ENCODE results near the gene TMEM42. TPM values are rescaled to one million over a fixed set of nuclear protein-coding genes. Genes with fewer than 3 reads are reported as not detected.

Gene TMEM42
- total RNA-seq, 4 donors from 2014 or later, result 15.9 to 27.2 (median 20.8) TPM

- Histone ChIP-seq H3K9me3 (no peaks in the 10 kb centered on the region), H3K4me1 (no peaks in the 10 kb centered on the region), H3K27ac (no peak overlapping the region), H3K4me3 (no peak overlapping the region), H3K27me3 (no peaks in the 10 kb centered on the region), H3K36me3 (no peaks in the 10 kb centered on the region)
- WGBS, result 89% methylated on average over 3 of the region's 3 CpGs
- TF ChIP-seq POLR2A (IDR thresholded peaks at IDR 0.05) (no peak), POLR2AphosphoS5 (IDR thresholded peaks at IDR 0.05) (no peak), CTCF (IDR thresholded peaks at IDR 0.05) (no peak), EP300 (IDR thresholded peaks at IDR 0.05) (no peak)
- peak in 1 of 2 donors; percentile 35 for DNase-seq (ENCODE audit: low spot score in 2 of 2)
Observed at GRCh38 chr3:44877333-44877732, 15.6 kb downstream of the TMEM42 start.

GRCh38 chr3:44880284-44880683, 18.6 kb downstream of the TMEM42 start:
- TF ChIP-seq POLR2AphosphoS5 (IDR thresholded peaks at IDR 0.05) (no peak), POLR2A (IDR thresholded peaks at IDR 0.05) (no peak), EP300 (IDR thresholded peaks at IDR 0.05) (no peak), CTCF (IDR thresholded peaks at IDR 0.05) (no peak)
- no peaks in the 10 kb centered on the region for H3K27me3 ChIP-seq
- no peaks in the 10 kb centered on the region for H3K36me3 ChIP-seq
- H3K9me3 ChIP-seq, result no peaks in the 10 kb centered on the region
- 60% methylated on average over 2 of the region's 2 CpGs for WGBS
- no peak for DNase-seq (ENCODE audit: low spot score in 2 of 2)
- no peak overlapping the region for H3K4me3 ChIP-seq
- no peak overlapping the region for H3K27ac ChIP-seq
- H3K4me1 ChIP-seq, result peaks cover 15% of the 10 kb centered on the region

GRCh38 chr3:44883213-44883955, 21.7 kb downstream of the TMEM42 start:
- WGBS, result 84% methylated on average over 3 of the region's 5 CpGs
- Histone ChIP-seq H3K4me1 (peaks cover 25% of the 10 kb centered on the region), H3K9me3 (no peaks in the 10 kb centered on the region), H3K27ac (peak overlapping the region; percentile 71), H3K27me3 (no peaks in the 10 kb centered on the region), H3K4me3 (no peak overlapping the region), H3K36me3 (no peaks in the 10 kb centered on the region)
- no peak for DNase-seq (ENCODE audit: low spot score in 2 of 2)
- TF ChIP-seq POLR2AphosphoS5 (IDR thresholded peaks at IDR 0.05), result no peak
- no peak for TF ChIP-seq EP300 (IDR thresholded peaks at IDR 0.05)
- no peak for TF ChIP-seq POLR2A (IDR thresholded peaks at IDR 0.05)
- TF ChIP-seq CTCF (IDR thresholded peaks at IDR 0.05), result no peak

GRCh38 chr3:44883999-44884431, 22.3 kb downstream of the TMEM42 start:
- DNase-seq (ENCODE audit: low spot score in 2 of 2), result no peak
- H3K27ac ChIP-seq, result peak overlapping the region; percentile 71
- no peaks in the 10 kb centered on the region for H3K36me3 ChIP-seq

GRCh38 chr3:44885618-44886017, 23.9 kb downstream of the TMEM42 start:
- Histone ChIP-seq H3K27me3 (no peaks in the 10 kb centered on the region), H3K36me3 (no peaks in the 10 kb centered on the region), H3K9me3 (no peaks in the 10 kb centered on the region), H3K4me1 (peaks cover 25% of the 10 kb centered on the region), H3K27ac (no peak overlapping the region), H3K4me3 (no peak overlapping the region)
- no peak for DNase-seq (ENCODE audit: low spot score in 2 of 2)
- TF ChIP-seq EP300 (IDR thresholded peaks at IDR 0.05) (no peak), CTCF (IDR thresholded peaks at IDR 0.05) (no peak), POLR2A (IDR thresholded peaks at IDR 0.05) (no peak), POLR2AphosphoS5 (IDR thresholded peaks at IDR 0.05) (no peak)
- WGBS, result 26% methylated on average over 4 of the region's 4 CpGs

More at GRCh38 chr3:44883999-44884431, 22.3 kb downstream of the TMEM42 start:
- TF ChIP-seq POLR2AphosphoS5 (IDR thresholded peaks at IDR 0.05) (peak in 1 of 3 donors; percentile 38), EP300 (IDR thresholded peaks at IDR 0.05) (no peak)
- Histone ChIP-seq H3K4me1 (peaks cover 25% of the 10 kb centered on the region), H3K4me3 (no peak overlapping the region), H3K27me3 (no peaks in the 10 kb centered on the region), H3K9me3 (no peaks in the 10 kb centered on the region)
- 16% methylated on average over 4 of the region's 4 CpGs for WGBS
